Right lobe of liver (tissue), 6 donors: ENCODE measurements around the gene GABRG3. TPM values are rescaled to one million over a fixed set of nuclear protein-coding genes. Genes with fewer than 3 reads are reported as not detected.

Source experiments
- ATAC-seq, 4 donors: fragments of 200-7000 bp; cut with Tn5 transposase; one replicate each; pipeline ENCODE4 v1.9.1; 2020; ENCODE audit warnings: mild to moderate bottlenecking in 4 of 4, moderate library complexity in 4 of 4
- DNase-seq, 3 donors: peaks; one replicate each; pipeline ENCODE4 v3.0.0-alpha.2; 2020
- H3K27ac ChIP-seq, 3 donors: fragments of 200-600 bp; one replicate each; pipeline ENCODE4 v1.8.0; 2022
- H3K27me3 ChIP-seq, 2 donors: fragments of 200-600 bp; one replicate each; pipeline ENCODE4 v1.8.0; 2022
- H3K36me3 ChIP-seq, 4 donors: fragments of 200-600 bp; sonication (generic) in 1 of 4; one replicate each; pipeline versions ENCODE4 v1.5.1 to v1.8.0; 2017 to 2022; ENCODE audit warnings: control low read depth in 1 of 4
- H3K4me1 ChIP-seq, 4 donors: fragments of 200-600 bp; sonication (generic) in 1 of 4; one replicate each; pipeline versions ENCODE4 v1.5.1 to v1.8.0; 2017 to 2022; ENCODE audit warnings: control low read depth in 1 of 4
- H3K4me3 ChIP-seq, 3 donors: fragments of 200-600 bp; one replicate each; pipeline ENCODE4 v1.8.0; 2022
- H3K9me3 ChIP-seq, 4 donors: fragments of 200-600 bp; sonication (generic) in 1 of 4; one replicate each; pipeline versions ENCODE4 v1.5.1 to v1.8.0; 2017 to 2022; ENCODE audit warnings: control low read depth in 1 of 4
- CTCF ChIP-seq, 4 donors: fragments of 200-600 bp in 3 of 4; fragments of 450-650 bp in 1 of 4; IDR thresholded peaks; one replicate each; pipeline versions ENCODE4 v1.5.1 to v1.8.0; 2016 to 2022; ENCODE audit warnings: antibody characterized with exemption in 4 of 4, mild to moderate bottlenecking in 2 of 4
- POLR2A ChIP-seq: fragments of 450-650 bp; IDR thresholded peaks from one replicate; pipeline ENCODE4 v1.6.1; 2017; ENCODE audit warnings: antibody characterized with exemption, mild to moderate bottlenecking
- WGBS: methylation state at CpG from one replicate; pipeline ENCODE4 v1.1.6; 2018; ENCODE audit warnings: low coverage, low lambda C conversion rate; ENCODE audit not compliant: insufficient coverage; ENCODE audit errors: missing lambda C conversion rate; 5-methylcytosine and 5-hydroxymethylcytosine counted together
- intact Hi-C, 2 donors: fragments of 100-400 bp; cut with DNase I; formaldehyde crosslinking; loops; one replicate each; pipeline versions ENCODE4 v1.11.2 to v1.14.1; 2022
- total RNA-seq, 6 experiments: library from RNA; depleted of rRNA in 2 of 6; stranded (reverse); fragments of >200 nt in 2 of 6; fragmentation: NEBNext Ultra II Directional in 3 of 6; extraction: Animal tissue kit (Norgen Biotek cat#: 25700) in 3 of 6; gene quantifications; one replicate each; pipeline versions ENCODE4 v1.1.0 to v1.2.4, GENCODE V29; 2016 to 2023
- donor health status: DM: no; HTN: yes; CAD: no.
- donor health status: DM: no; HTN: no; CAD: no.
- donor health status: DM: no; HTN: no; CAD: no.
- donor health status: DM: no; HTN: yes; CAD: no.
- donor health status: DM: no; HTN: yes; CAD: no.

Gene GABRG3
- total RNA-seq, 6 experiments from 2014 or later: 0.18 TPM; not detected in 5

- 50% methylated on average over 1 of the region's 5 CpGs for WGBS
- intact Hi-C loops: no loop called here
These were observed 368.2 kb downstream of the GABRG3 start for GRCh38 chr15:27339138-27339537.

GRCh38 chr15:27341780-27342343 is 370.9 kb downstream of the GABRG3 start:
- Histone ChIP-seq H3K27me3 (no peaks in the 10 kb centered on the region), H3K4me1 (no peaks in the 10 kb centered on the region), H3K4me3 (no peak overlapping the region), H3K27ac (no peak overlapping the region), H3K36me3 (no peaks in the 10 kb centered on the region), H3K9me3 (no peaks in the 10 kb centered on the region)
- no peak for DNase-seq
- ATAC-seq: peak; percentile 49 to 87 (median 65)
- WGBS: 47% methylated on average over 3 of the region's 7 CpGs
- intact Hi-C loops: no loop called here
- TF ChIP-seq POLR2A (no peak), CTCF (IDR thresholded peaks at IDR 0.05) (no peak)

More at GRCh38 chr15:27339138-27339537, 368.2 kb downstream of the GABRG3 start:
- Histone ChIP-seq H3K4me1 (no peaks in the 10 kb centered on the region), H3K9me3 (no peaks in the 10 kb centered on the region), H3K27ac (no peak overlapping the region), H3K27me3 (no peaks in the 10 kb centered on the region), H3K4me3 (no peak overlapping the region), H3K36me3 (no peaks in the 10 kb centered on the region)
- ATAC-seq (no peak), DNase-seq (no peak)
- TF ChIP-seq POLR2A: no peak
- TF ChIP-seq CTCF (IDR thresholded peaks at IDR 0.05): no peak

- no peak overlapping the region for H3K27ac ChIP-seq
- TF ChIP-seq POLR2A (no peak), CTCF (IDR thresholded peaks at IDR 0.05) (no peak)
- no peaks in the 10 kb centered on the region for H3K27me3 ChIP-seq
- no peak overlapping the region for H3K4me3 ChIP-seq
- 28% methylated on average over 2 of the region's 8 CpGs for WGBS
- ATAC-seq: no peak
- no peak for DNase-seq
- no peaks in the 10 kb centered on the region for H3K4me1 ChIP-seq
- H3K36me3 ChIP-seq: no peaks in the 10 kb centered on the region
- no peaks in the 10 kb centered on the region for H3K9me3 ChIP-seq
- intact Hi-C loops: no loop called here
These were observed 372.0 kb downstream of the GABRG3 start for GRCh38 chr15:27342991-27343390.

- Histone ChIP-seq H3K27me3 (no peaks in the 10 kb centered on the region), H3K9me3 (no peaks in the 10 kb centered on the region), H3K4me3 (no peak overlapping the region), H3K36me3 (no peaks in the 10 kb centered on the region), H3K4me1 (no peaks in the 10 kb centered on the region), H3K27ac (no peak overlapping the region)
- no peak for ATAC-seq
- intact Hi-C loops: no loop called here
- WGBS: 81% methylated on average over 11 of the region's 12 CpGs
- no peak for DNase-seq
- TF ChIP-seq POLR2A: no peak
- TF ChIP-seq CTCF (IDR thresholded peaks at IDR 0.05): no peak
These were observed 381.2 kb downstream of the GABRG3 start for GRCh38 chr15:27352136-27352535.

- no peak for DNase-seq
These were observed 382.9 kb downstream of the GABRG3 start for GRCh38 chr15:27353856-27354255.

More at GRCh38 chr15:27353856-27354255, 382.9 kb downstream of the GABRG3 start:
- Histone ChIP-seq H3K4me3 (no peak overlapping the region), H3K9me3 (no peaks in the 10 kb centered on the region), H3K27ac (no peak overlapping the region), H3K36me3 (no peaks in the 10 kb centered on the region), H3K27me3 (no peaks in the 10 kb centered on the region), H3K4me1 (no peaks in the 10 kb centered on the region)
- intact Hi-C loops: no loop called here
- no peak for ATAC-seq
- 52% methylated on average over 2 of the region's 2 CpGs for WGBS
- TF ChIP-seq CTCF (IDR thresholded peaks at IDR 0.05) (no peak), POLR2A (no peak)
